IMR-90 (cell line): ENCODE data around the gene P2RX5. TPM values are rescaled to one million over a fixed set of nuclear protein-coding genes. Genes with fewer than 3 reads are reported as not detected.

Experiments
- ATAC-seq: fragments of 200-7000 bp; cut with Tn5 transposase; 2 replicates; pipeline ENCODE4 v1.9.1; 2020; ENCODE audit warnings: low read depth, mild to moderate bottlenecking, moderate library complexity
- BruUV-seq: library from RNA; stranded (reverse); fragments of 400-500 nt; replicated peaks from 2 replicates; lab custom pipeline; 2021; lab: Mats Ljungman, UMichigan
- CTCF ChIA-PET: fragments of 300-600 bp; formaldehyde crosslinking; extraction: SDS; loops from one replicate; lab custom pipeline; 2021; ENCODE audit warnings: antibody characterized with exemption; lab: Yijun Ruan, JAX
- POLR2A ChIA-PET: fragments of 300-600 bp; sonication (Branson Sonifier 250); formaldehyde crosslinking; loops from one replicate; lab custom pipeline; 2022; ENCODE audit warnings: antibody characterized with exemption; ENCODE audit not compliant: unreplicated experiment; lab: Charles Lee
- DNase-seq: peaks from one replicate; pipeline ENCODE4 v3.0.0; 2013
- H2AFZ ChIP-seq: replicated peaks from 2 replicates; pipeline ENCODE3; 2013; ENCODE audit warnings: low read length, mild to moderate bottlenecking; ENCODE audit not compliant: poor library complexity
- H2AK5ac ChIP-seq: 2 replicates; pipeline ENCODE4 v1.6.1; 2013; ENCODE audit warnings: low read depth, low read length, inconsistent platforms
- H2AK9ac ChIP-seq: replicated peaks from 2 replicates; pipeline ENCODE3; 2013; ENCODE audit warnings: mild to moderate bottlenecking, low read depth, low read length, moderate library complexity; ENCODE audit not compliant: poor library complexity
- H2BK120ac ChIP-seq: 2 replicates; pipeline ENCODE4 v1.6.1; 2013; ENCODE audit warnings: low read depth, low read length, inconsistent platforms
- H2BK15ac ChIP-seq: 3 replicates; pipeline ENCODE4 v1.6.1; 2013; ENCODE audit warnings: low read depth, low read length, inconsistent platforms
- H2BK20ac ChIP-seq: 2 replicates; pipeline ENCODE4 v1.6.1; 2013; ENCODE audit warnings: low read depth, mild to moderate bottlenecking, inconsistent platforms, low read length, moderate library complexity
- H2BK5ac ChIP-seq: 2 replicates; pipeline ENCODE4 v1.6.1; 2013; ENCODE audit warnings: mild to moderate bottlenecking, low read depth, low read length, inconsistent platforms; ENCODE audit not compliant: poor library complexity, severe bottlenecking
- H3K14ac ChIP-seq: replicated peaks from 2 replicates; pipeline ENCODE4 v1.6.1; 2013; ENCODE audit warnings: low read depth, low read length, inconsistent platforms
- H3K18ac ChIP-seq: 2 replicates; pipeline ENCODE4 v1.6.1; 2013; ENCODE audit warnings: low read depth, low read length, control low read depth
- H3K23ac ChIP-seq: 2 replicates; pipeline ENCODE4 v1.6.1; 2013; ENCODE audit warnings: low read depth, low read length, inconsistent platforms
- H3K27ac ChIP-seq: 2 replicates; pipeline ENCODE4 v1.5.1; 2013; ENCODE audit warnings: mild to moderate bottlenecking, control low read depth, low read length; ENCODE audit not compliant: insufficient read depth
- H3K27me3 ChIP-seq: 2 replicates; pipeline ENCODE4 v1.6.1; 2013; ENCODE audit warnings: low read length; ENCODE audit not compliant: control insufficient read depth, insufficient read depth
- H3K36me3 ChIP-seq: 2 replicates; pipeline ENCODE4 v1.6.1; 2013; ENCODE audit warnings: low read length, mixed read lengths; ENCODE audit not compliant: control insufficient read depth, insufficient read depth
- H3K4ac ChIP-seq: 2 replicates; pipeline ENCODE4 v1.6.1; 2013; ENCODE audit warnings: low read depth, low read length, inconsistent platforms
- H3K4me1 ChIP-seq: 2 replicates; pipeline ENCODE4 v1.6.1; 2013; ENCODE audit warnings: low read length, mixed read lengths; ENCODE audit not compliant: control insufficient read depth, insufficient read depth
- H3K4me2 ChIP-seq: 2 replicates; pipeline ENCODE4 v1.6.1; 2013; ENCODE audit warnings: low read depth, mild to moderate bottlenecking, control low read depth, low read length, moderate library complexity
- H3K4me3 ChIP-seq: 2 replicates; pipeline ENCODE4 v1.5.1; 2013; ENCODE audit warnings: low read depth, mild to moderate bottlenecking, control low read depth, low read length, moderate library complexity; ENCODE audit not compliant: insufficient read depth
- H3K56ac ChIP-seq: 2 replicates; pipeline ENCODE4 v1.6.1; 2013; ENCODE audit warnings: low read length, inconsistent platforms; ENCODE audit not compliant: insufficient read depth; ENCODE audit errors: extremely low read depth
- H3K79me1 ChIP-seq, 2 experiments: 2 replicates each; pipeline ENCODE4 v1.6.1; 2013; ENCODE audit warnings: low read length in 2 of 2, inconsistent platforms in 1 of 2, low read depth in 1 of 2
- H3K9ac ChIP-seq: 2 replicates; pipeline ENCODE4 v1.6.1; 2013; ENCODE audit warnings: low read depth, low read length, control low read depth
- H3K9me1 ChIP-seq: 2 replicates; pipeline ENCODE4 v1.6.1; 2013; ENCODE audit warnings: low read length, inconsistent platforms; ENCODE audit not compliant: insufficient read depth
- H3K9me3 ChIP-seq: 2 replicates; pipeline ENCODE4 v1.6.1; 2013; ENCODE audit warnings: low read length; ENCODE audit not compliant: control insufficient read depth, insufficient read depth
- H4K20me1 ChIP-seq: 2 replicates; pipeline ENCODE4 v1.6.1; 2013; ENCODE audit warnings: low read length, inconsistent platforms; ENCODE audit not compliant: insufficient read depth
- H4K5ac ChIP-seq: 2 replicates; pipeline ENCODE4 v1.6.1; 2013; ENCODE audit warnings: mild to moderate bottlenecking, low read depth, low read length, control low read depth
- H4K8ac ChIP-seq, 2 experiments: 2 replicates each; pipeline ENCODE4 v1.6.1; 2013; ENCODE audit warnings: low read depth in 2 of 2, low read length in 2 of 2, control low read depth in 1 of 2, inconsistent platforms in 1 of 2
- H4K91ac ChIP-seq: 2 replicates; pipeline ENCODE4 v1.6.1; 2013; ENCODE audit warnings: low read depth, low read length, inconsistent platforms; ENCODE audit not compliant: insufficient read depth
- CEBPB ChIP-seq: IDR thresholded peaks from 2 replicates; pipeline ENCODE4 v1.6.1; 2012; ENCODE audit warnings: low read depth, low read length, improper control_type of control experiment
- ELK1 ChIP-seq: fragments of 150-350 bp; IDR thresholded peaks from 2 replicates; pipeline ENCODE4 v1.6.1; 2016; ENCODE audit warnings: low read depth, mild to moderate bottlenecking, low read length, moderate library complexity, borderline replicate concordance
- MAZ ChIP-seq: IDR thresholded peaks from 2 replicates; pipeline ENCODE4 v1.6.1; 2012; ENCODE audit warnings: low read depth, mild to moderate bottlenecking, low read length, improper control_type of control experiment, moderate library complexity, borderline replicate concordance
- MXI1 ChIP-seq: IDR thresholded peaks from 2 replicates; pipeline ENCODE4 v1.6.1; 2012; ENCODE audit warnings: low read depth, mild to moderate bottlenecking, low read length, moderate library complexity, borderline replicate concordance
- NFE2L2 ChIP-seq: fragments of 150-350 bp; IDR thresholded peaks from 2 replicates; pipeline ENCODE4 v1.6.1; 2016; ENCODE audit warnings: low read depth, mild to moderate bottlenecking, low read length
- POLR2A ChIP-seq: IDR thresholded peaks from 2 replicates; pipeline ENCODE4 v1.6.1; 2012; ENCODE audit warnings: mild to moderate bottlenecking, low read depth, low read length
- RAD21 ChIP-seq: IDR thresholded peaks from 2 replicates; pipeline ENCODE4 v1.6.1; 2012; ENCODE audit warnings: low read length, improper control_type of control experiment
- RCOR1 ChIP-seq: IDR thresholded peaks from 2 replicates; pipeline ENCODE4 v1.6.1; 2012; ENCODE audit warnings: mild to moderate bottlenecking, low read length, improper control_type of control experiment; ENCODE audit not compliant: insufficient replicate concordance
- USF2 ChIP-seq: fragments of 150-350 bp; IDR thresholded peaks from 2 replicates; pipeline ENCODE4 v1.6.1; 2017; ENCODE audit warnings: mild to moderate bottlenecking, antibody characterized with exemption, low read length, low read depth
- WGBS, 2 experiments: methylation state at CpG; one replicate each; pipeline versions ENCODE4 v1.1.5 to v1.1.7; 2013; ENCODE audit warnings: missing lambda C conversion rate in 2 of 2; ENCODE audit not compliant: insufficient read length in 1 of 2; ENCODE audit errors: extremely low coverage in 2 of 2; 5-methylcytosine and 5-hydroxymethylcytosine counted together
- dilution Hi-C: fragments of 300-500 bp; cut with HindIII; formaldehyde crosslinking; loops from one replicate; pipeline ENCODE4 v1.14.3; 2018; ENCODE audit warnings: low sequenced_read_pairs; ENCODE audit not compliant: unreplicated experiment
- in situ Hi-C: fragments of 300-500 bp; cut with MboI; formaldehyde crosslinking; loops from 3 replicates; pipeline ENCODE4 v1.14.3; 2019; ENCODE audit warnings: low sequenced_read_pairs, inconsistent platforms, mixed read lengths
- intact Hi-C: fragments of 100-400 bp; cut with micrococcal nuclease; formaldehyde crosslinking; loops from 2 replicates; pipeline ENCODE4 v1.10.0; 2022
- polyA plus RNA-seq, 3 experiments: library from polyadenylated mRNA; depleted of rRNA; stranded (reverse); fragments of >200 nt; gene quantifications; 2 replicates each; pipeline ENCODE4 v1.2.3, GENCODE V29; 2012; ENCODE audit warnings: low replicate concordance in 1 of 3
- total RNA-seq: library from RNA; depleted of rRNA; stranded (reverse); fragments of >200 nt; gene quantifications from 2 replicates; pipeline ENCODE4 v1.2.3, GENCODE V29; 2012

The P2RX5 gene
- total and polyA plus RNA-seq, 2 of the 4 experiments (the other 2 are of a cell fraction), result 1.8 to 3.7 TPM

- no peak overlapping the region for H3K4ac ChIP-seq
- POLR2A ChIA-PET, result no interaction called here
- BruUV-seq, result no TSS peak
- ATAC-seq (no peak), DNase-seq (no peak)
- in situ Hi-C loops, result no loop called here
- H2BK5ac ChIP-seq, result no peak overlapping the region
- H3K27me3 ChIP-seq, result no peaks in the 10 kb centered on the region
- no peak overlapping the region for H3K56ac ChIP-seq
- H3K9me1 ChIP-seq, result peaks cover 21% of the 10 kb centered on the region
- H3K36me3 ChIP-seq, result peaks cover 21% of the 10 kb centered on the region
- H2BK15ac ChIP-seq, result no peak overlapping the region
- CTCF ChIA-PET, result no interaction called here
- no peak overlapping the region for H2BK20ac ChIP-seq
- no peak overlapping the region for H2AFZ ChIP-seq
- no peak overlapping the region for H3K27ac ChIP-seq
- no peak overlapping the region for H3K23ac ChIP-seq
- no peak overlapping the region for H3K18ac ChIP-seq
- no peak overlapping the region for H3K14ac ChIP-seq
- H3K4me1 ChIP-seq, result peaks cover 8% of the 10 kb centered on the region
- H3K4me3 ChIP-seq, result no peak overlapping the region
- no peak overlapping the region for H2BK120ac ChIP-seq
- intact Hi-C loops, result no loop called here
- H4K8ac ChIP-seq, result no peak overlapping the region
- WGBS, 2 experiments, result 94% methylated on average over 15 of the region's 42 CpGs; no CpG with 5 or more reads in 1 of the 2 experiments
- H3K79me1 ChIP-seq, result peaks cover 0 to 16% of the 10 kb centered on the region in 2 experiments; a peak in 2 of 4 replicates
- H3K4me2 ChIP-seq, result no peak overlapping the region
- H3K9me3 ChIP-seq, result no peaks in the 10 kb centered on the region
- no peak overlapping the region for H4K5ac ChIP-seq
- no peak overlapping the region for H3K9ac ChIP-seq
- peak overlapping the region; percentile 24; the same call in 1 of the 2 replicates for H2AK5ac ChIP-seq
- H4K20me1 ChIP-seq, result peaks cover 26% of the 10 kb centered on the region
- peak overlapping the region; percentile 65 for H2AK9ac ChIP-seq
- TF ChIP-seq POLR2A (no peak), RAD21 (no peak), MAZ (no peak), RCOR1 (no peak), NFE2L2 (no peak), ELK1 (no peak), CEBPB (no peak), MXI1 (no peak), USF2 (no peak)
- no peak overlapping the region for H4K91ac ChIP-seq
- dilution Hi-C loops, result no loop called here
These were observed 37.8 kb downstream of the P2RX5 start for GRCh38 chr17:3657874-3658783.
